HG03066 (cell line): ENCODE results near the gene MCM3.

Experiments used
- ATAC-seq: cut with Tn5 transposase; IDR thresholded peaks from one replicate; pipeline ENCODE4 v1.9.1; 2021; ENCODE audit warnings: low read depth; ENCODE audit not compliant: unreplicated experiment

Gene MCM3

DNA sequence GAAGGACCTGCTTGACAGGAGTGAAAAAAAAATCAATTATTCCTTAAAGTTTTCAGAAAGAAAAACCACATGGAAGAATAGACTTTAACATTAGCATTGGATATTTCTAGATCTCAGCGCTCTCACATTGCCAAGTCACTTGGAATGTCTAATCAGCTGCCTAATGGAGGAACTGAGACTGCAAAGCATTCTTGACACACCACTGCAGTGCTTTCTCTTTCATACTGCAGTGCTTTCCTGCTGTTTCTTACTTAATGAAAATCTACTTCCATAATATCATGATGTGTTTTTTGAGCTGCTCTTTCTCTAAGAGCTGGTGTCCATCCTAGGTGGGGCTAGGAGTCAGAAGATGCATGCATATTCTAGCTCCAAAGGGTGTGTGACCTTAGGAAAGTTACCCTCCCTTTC is 20.4 kb upstream of the MCM3 start:
- peak; percentile 57 for ATAC-seq

DNA sequence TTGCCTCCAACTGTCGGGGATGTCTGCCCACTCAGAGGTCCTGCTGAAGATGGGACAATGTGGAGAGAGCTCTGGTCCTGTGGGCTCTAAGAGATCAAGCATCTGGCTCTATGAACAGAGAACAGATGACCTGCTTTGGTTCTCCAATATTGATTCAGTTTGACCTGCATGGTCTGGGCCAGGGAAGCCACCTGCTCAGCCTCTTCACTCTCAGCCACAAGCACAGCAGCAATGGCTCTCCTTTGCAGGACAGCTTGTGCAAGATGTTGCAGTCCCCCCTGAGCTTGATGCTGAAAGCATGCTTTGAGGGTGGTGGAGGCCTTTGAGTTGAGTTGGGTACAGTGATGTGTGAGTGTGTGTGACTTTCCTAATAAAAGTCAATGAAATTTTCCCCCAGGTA is 18.6 kb upstream of the MCM3 start:
- ATAC-seq = no peak

DNA sequence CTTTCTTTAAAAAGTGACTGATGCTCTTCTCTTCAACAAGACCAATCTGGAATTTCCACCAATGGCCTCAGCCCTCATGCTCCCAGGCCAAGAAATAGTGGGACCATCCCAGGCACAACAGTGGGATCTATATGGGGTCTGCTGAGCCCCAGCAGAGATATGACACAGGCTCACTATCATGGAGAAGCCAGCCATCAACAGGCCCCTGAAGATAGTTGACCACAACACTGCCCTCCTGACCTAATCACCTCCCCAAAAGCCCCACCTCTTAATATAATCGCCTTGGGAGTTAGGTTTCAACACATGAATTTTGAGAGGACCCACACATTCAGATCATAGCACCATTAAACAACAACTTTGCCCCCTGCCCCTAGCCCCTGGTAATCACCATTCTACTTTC is 16.8 kb upstream of the MCM3 start:
- ATAC-seq = no peak

DNA sequence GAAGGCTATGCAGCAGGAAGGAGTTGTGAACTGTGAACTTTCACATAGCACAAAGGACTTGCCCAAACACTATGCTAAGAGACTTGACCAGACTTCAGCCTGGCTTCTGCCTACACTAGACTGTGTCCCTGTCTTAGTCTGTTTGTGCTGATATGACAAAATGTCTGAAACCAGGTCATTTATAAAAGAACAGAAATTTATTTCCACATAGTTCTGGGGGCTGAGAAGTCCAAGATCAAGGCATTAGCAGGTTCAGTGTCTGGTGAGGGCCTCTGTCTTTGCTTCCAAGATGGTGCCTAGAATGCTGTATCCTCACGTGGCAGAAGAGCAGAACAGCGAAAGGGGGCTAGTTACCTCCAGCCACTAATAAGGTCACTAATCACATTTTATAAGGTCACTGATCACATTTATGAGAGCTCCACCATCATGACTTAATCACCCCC is 16.0 kb upstream of the MCM3 start:
- ATAC-seq = no peak

DNA sequence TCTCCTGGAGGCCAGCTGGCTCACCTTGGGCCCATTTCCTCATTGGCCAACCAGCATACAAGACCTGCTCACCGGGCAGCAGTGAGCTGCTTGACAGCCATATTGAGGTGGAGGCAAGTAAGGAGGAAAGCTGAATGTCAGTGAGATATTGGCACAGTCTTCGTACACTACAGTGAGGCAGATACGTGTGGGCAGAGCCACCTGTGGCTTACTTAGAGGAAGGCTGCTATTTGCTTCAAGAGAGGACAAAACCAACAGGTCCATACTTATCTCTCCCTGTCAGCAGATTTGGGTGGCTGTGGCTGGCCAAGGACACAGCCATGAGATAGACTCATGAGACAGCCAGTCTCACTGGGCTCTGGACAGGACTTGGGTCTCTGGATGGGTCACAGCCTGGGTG is 15.1 kb upstream of the MCM3 start:
- ATAC-seq = no peak

DNA sequence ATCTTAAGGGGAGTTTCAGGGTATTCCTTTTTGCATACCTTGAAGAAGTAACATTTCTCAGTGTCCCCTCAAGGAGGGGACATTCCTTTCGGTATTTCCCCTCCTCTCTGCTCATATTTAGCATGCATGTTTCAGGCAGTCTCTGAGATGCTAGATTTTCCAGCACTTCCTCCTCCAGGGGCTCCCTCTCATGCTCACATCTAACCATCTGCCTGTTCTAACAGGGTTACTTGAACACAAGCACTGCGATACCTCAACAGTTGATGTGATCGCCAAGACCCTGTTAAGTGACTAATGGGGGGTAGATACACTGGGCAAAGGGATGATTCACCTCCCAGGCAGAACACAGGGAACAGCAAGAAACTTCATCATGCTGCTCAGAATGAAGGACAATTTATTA is 12.9 kb upstream of the MCM3 start:
- ATAC-seq = no peak

DNA sequence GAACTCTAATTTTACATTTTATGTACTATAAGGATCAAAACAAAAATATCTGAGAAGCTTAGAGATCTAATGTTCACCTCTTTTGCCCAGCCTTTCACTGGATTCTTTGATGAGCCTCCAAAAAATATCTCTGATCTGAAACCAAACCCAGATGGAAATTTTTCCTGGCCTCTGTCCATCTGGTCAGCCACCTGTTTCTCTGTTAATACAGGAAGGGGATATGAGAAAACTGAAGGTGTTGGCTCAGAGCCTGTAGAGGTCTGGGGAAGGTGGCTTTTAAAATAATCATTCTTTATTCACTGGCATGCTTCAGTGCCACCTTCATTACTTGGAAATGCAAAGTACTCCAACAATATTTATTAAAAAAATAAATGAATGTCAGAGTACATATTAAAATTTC is 8.5 kb upstream of the MCM3 start:
- ATAC-seq = no peak

DNA sequence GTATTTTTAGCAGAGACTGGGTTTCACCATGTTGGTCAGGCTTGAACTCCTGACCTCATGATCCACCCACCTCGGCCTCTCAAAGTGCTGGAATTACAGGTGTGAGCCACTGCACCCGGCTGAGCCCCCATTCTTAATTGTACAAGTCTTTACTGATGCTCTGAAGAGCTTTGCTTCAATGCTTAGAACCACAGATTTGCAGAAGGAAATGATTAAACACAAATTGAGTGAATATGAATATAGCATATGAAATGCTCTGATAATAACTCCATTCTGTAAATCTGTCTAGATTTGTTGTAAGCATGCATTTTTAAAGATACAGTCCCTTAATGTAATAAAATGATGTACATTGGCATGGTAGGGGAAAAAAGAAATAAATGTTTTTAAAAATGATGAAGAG is 4.3 kb upstream of the MCM3 start:
- no peak for ATAC-seq

DNA sequence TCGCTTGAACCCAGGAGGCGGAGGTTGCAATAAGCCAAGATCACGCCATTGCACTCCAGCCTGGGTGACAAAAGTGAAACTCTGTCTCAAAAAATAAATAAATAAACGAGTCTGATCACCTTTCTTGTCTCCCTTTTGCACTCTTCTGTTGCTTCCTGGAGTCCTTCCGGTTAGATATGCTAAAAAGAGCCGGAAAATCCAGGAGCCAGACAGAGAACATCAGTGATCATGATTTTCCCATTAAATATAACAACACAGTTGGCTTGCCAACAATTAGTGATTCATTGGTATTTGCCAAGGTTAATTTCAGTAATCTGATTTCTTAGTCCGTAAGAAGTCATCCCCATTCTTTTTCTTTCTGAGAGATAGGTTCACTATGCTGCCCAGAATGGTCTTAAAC is 3.7 kb upstream of the MCM3 start:
- no peak for ATAC-seq

DNA sequence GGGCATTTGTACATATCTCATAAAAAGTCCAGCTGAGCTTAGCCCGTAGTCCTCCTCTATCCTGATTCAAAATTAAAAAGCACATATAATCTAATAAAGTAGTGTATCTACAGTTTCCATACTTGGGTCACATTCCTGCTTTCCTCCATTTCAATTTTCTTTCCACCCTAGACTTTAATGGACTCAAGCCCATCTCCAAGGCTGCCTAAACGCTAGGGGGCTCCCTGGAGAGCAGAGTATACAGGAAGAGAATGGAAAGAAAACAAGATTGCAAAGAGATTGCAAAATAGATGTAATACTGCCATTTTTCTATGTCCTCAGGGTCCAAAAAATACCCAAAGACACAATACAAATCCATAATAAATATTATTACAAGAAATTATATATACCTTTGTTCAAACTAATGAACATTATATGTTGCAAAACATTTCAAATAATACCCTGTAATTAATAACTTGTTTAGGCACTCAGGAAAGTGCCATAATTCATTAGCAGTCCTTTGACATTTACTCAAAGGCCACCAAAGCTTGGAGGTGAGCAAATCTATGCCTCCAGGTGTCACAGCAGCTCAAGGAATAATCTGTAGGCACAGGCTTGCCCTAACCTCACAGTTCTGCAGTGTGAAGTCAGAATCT is 2.4 kb upstream of the MCM3 start:
- ATAC-seq = no peak

DNA sequence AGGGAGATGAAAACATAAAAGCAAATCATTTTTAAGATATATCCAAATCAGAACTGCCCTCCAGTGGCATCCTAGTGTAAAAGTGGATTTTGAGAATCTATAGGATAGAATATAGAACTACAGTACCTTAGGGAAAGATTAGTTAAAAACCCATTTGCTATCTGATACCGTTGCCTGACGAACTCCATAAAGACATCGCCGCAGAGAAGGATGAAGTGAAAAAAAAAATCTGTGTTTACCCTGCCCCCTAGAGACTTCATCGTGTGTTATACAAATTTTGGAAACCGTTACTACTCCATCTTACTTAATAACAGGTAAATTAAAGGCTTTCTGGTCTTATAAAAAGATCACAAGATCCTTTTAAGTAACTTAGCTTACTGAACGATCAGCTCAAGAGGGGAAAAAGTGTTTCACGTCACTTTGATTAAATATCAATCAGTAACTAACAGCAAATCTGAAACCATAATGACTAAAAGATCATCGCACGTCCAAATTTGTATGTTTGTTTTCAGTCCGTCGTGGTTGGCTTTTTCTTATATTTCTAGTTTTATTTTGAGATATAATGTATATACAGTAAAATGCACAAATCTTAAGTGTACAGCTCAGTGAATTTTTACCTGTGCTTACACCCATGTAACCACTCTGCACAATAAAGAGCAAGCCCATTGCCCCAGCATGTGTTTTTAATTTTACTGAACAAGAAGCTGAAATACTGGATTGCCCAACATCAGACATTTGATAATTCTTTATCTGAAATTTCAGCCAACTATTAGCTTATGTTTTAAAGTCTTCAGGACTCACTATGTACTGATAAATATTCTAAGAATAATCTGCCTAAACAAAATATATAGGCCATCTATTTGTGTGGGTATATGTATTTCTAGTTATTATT is 881 bp upstream of the MCM3 start:
- no peak for ATAC-seq

DNA sequence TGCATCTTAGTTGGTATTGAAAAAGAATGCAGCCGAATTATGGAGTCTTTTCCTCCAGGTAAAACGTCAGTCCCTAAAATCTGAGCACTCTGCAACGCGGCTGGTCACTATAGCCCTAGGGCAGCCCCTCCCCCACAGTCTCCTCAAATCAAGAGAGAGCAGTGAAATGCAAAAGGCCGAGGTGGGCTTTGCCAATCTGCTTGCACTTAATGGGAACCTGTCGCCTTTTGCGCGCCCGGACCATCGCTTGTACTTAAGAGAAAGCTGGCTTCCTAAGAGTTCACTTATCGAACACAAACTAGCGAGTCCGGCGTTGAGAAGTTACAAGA is 447 bp downstream of the MCM3 start:
- no peak for ATAC-seq

DNA sequence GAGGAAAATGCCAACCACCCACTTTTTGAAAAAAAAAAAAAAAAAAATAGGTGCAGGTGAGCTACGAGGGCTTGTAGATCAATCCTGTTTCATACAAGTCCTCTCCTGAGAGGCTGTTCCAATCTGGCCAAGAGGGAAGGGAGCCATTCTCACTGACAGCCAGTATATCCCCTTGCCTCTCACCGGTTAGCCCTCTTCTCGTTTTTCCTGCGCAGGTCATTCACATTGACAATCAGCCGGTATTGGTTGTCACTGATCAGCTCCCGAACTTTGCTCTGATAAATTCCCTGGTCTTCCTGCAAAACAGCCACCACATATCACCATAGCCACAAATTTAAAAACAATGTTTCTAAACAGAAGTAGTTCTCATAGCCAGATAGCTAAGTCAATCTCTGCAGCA is 1.4 kb downstream of the MCM3 start:
- no peak for ATAC-seq

DNA sequence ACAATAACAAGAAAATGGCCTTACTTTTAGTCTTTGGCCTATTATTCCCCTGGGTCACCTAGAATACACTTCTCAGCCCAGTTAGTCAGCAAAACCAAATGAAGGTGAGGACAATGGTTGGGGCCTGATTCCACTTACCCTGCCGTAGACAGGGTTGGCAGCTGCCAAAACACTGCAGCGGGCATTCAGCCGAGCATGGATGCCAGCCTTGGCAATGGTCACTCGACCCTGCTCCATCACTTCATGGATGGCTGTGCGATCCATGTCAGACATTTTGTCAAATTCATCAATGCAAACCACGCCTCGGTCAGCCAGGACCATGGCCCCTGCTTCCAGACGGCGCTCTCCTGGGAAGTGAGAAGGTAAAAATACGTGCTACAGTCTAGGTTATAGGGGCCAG is 8.4 kb downstream of the MCM3 start:
- ATAC-seq = no peak

DNA sequence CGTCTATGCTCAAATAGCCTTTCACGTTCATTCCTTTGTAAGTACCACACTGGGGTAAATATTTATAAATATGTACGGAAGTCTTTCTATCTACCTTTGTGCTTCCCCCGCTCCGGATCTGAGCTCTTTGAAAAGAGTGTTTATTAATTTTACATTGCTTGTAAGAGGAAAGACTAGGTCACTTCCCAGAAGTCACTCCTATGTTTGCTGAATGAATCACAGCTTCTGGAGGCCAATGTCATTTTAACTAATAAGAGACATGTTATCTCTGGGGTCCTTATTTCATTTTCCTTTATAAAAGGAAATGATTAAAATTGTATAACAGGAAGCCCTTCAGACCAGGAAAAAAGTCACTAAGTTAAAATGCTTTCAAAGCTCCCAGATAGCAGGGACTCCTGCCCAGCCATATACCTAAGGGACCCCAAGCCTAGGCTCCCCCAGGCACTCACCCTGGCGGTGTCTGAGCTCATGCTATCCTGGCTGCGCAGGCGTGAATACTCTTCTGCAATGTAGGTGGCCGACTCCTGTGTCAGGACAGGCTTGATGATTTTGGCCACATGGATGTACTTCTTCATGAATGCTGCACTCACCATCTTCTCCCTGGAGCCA is 12.6 kb downstream of the MCM3 start:
- no peak for ATAC-seq

DNA sequence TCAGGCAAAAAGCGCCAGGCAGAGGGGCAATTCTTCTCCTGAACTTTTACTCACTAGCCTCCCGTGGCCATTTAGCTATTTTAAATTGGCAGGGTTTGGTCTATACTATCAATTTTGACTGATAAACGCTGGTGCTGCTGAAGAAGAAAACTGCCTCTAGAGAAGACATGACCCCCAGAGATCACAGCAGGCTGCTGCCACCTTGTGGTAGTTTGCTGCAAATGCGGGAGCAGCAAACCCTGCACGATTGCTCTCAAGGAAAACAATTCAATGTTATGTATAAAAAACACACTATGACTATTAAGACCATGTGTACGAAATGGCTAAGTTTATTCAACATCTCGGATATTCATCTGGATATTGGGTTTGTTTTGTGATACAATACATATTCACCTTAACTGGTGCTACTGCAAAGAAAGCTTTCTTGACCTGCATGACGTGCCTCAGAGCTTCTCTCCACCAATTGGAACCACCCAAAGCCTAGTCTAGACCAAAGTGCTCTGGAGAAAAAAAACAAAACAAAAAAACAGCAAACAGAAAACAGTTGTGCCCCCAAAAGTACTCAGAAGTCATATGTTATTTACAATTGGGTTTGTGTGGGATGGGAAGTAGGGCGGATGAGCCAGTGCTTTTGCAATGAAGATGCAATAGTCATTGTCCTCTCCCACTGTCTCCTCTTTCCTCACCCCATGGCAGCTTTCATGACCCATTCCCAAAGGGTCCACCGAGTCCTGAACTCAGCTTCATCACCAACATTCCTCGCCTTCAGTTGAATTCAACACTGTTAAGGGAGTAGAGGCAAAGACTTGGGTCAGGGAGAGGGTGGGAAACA is 20.6 kb downstream of the MCM3 start:
- ATAC-seq = peak; percentile 63

DNA sequence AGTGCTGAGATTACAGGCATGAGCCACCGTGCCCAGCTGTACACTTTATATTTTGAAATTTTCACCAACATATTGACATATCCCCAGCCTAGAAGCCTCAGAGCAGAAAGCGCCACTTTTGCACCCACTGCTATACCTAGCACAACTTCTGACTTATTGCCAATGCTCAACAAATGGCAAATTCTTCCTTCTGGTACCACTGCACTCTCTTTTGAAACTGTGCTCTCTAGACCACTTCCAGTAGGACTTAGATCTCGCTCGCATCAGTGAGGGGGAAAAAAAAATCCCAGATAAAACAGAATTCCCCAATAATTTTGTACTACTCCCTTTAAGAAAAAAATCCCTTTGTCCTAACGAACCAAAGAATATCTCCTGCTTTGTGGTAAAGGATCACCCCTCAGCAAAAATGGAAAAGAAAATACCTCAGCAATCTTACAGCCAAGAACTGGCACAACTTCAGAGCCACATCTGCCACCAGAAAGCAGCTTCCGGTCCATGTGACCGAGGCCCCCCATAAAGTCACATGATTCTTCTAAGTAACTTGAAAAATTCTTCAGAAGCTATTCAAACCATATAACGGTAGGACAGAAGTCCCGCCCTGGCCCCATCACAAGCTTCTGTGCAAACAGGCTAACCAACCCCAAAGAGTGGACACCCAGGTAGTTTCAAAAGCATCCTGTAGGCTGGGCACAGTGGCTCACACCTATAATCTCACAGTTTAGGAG is 21.8 kb downstream of the MCM3 start:
- no peak for ATAC-seq

DNA sequence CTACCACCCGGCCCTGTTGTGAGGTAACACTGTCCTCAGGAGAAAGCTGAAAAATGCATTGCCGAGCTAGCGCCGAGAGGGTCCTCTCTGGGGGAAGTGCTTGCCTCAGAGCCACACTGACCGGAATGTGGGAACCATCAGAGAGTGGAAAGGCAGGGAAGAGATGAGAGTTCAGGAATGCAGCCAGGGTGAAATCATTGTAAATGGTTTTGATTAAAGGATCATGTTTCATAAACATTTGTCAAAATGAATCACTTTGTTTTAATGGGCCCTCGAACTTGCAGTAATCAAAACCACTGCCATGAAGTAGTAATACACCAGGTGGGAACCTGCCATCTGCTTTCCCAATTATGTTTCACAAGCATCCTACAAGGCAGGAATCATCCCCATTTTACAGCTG is 23.3 kb downstream of the MCM3 start:
- ATAC-seq = no peak

DNA sequence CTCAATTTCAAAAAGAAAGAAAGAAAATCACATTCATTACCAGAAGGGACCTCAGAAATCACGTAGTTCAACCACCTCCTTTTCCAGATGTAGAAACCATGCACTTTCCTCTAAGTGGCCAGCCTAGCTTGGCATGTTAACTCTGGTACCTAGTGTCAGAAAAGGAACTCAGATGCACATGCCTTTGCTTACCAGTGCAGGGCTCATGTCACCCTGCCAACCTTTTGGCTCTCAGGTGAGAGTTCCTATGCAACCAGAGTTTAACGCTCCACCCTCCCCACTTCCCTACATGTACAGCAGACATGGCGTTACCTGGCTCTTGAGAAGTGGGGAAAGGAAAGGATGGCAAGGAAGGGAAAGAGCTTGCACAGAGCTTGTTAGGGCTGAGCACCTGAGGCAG is 23.9 kb downstream of the MCM3 start:
- no peak for ATAC-seq

DNA sequence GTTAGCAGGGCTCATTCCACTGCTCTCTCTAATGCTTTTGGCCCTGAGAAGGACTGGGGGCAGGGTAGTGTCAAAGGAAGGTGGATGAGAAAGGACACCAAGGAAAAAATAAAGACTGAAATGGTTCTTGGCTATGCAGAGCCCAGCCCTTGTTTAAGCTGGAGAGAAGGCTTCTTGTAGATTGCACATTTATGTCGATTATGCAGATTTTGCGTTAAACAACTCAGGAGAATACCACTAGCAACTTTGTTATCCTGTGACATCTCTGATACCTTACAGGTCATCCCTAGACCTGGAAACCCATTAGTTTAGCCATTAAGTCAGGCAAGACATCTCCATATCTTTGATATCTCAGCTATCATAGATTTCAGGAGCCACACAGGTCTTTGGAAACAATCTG is 29.1 kb downstream of the MCM3 start:
- ATAC-seq = no peak
